ENCODE measurements around the gene GIMAP7.
"Not testable (repeated sequence)": the region's sequence is repeated elsewhere in the genome, so short reads cannot be mapped to it uniquely, and the experiment has no call there.

GIMAP7 gene

GRCh38 chr7:150487625-150488024 is 27.0 kb upstream of the GIMAP7 start:
- no peak for TF ChIP-seq CTCF (IDR thresholded peaks at IDR 0.05; ENCODE audit: low read depth, low read length, missing control alignments)
- in situ Hi-C loops (cut with HindIII; ENCODE audit: low sequenced_read_pairs) = no loop called here
- no peak for DNase-seq (ENCODE audit: low read depth)
- no peak overlapping the region for H3K4me3 ChIP-seq (ENCODE audit: low read depth, low read length)

- in situ Hi-C loops (cut with HindIII; ENCODE audit: low sequenced_read_pairs) = no loop called here
- no peak overlapping the region for H3K4me3 ChIP-seq (ENCODE audit: low read depth, low read length)
- TF ChIP-seq CTCF (IDR thresholded peaks at IDR 0.05; ENCODE audit: low read depth, low read length, missing control alignments) = no peak
- no peak for DNase-seq (ENCODE audit: low read depth)
These were observed 24.9 kb upstream of the GIMAP7 start for GRCh38 chr7:150489782-150490181.

- DNase-seq (ENCODE audit: low read depth); H3K4me3 ChIP-seq (ENCODE audit: low read depth, low read length); in situ Hi-C loops (cut with HindIII; ENCODE audit: low sequenced_read_pairs): not testable (repeated sequence)
These were observed 21.2 kb upstream of the GIMAP7 start for GRCh38 chr7:150493442-150493841.

GRCh38 chr7:150502519-150502918 is 12.2 kb upstream of the GIMAP7 start:
- no peak for TF ChIP-seq CTCF (IDR thresholded peaks at IDR 0.05; ENCODE audit: low read depth, low read length, missing control alignments)
- H3K4me3 ChIP-seq (ENCODE audit: low read depth, low read length) = no peak overlapping the region
- in situ Hi-C loops (cut with HindIII; ENCODE audit: low sequenced_read_pairs) = no loop called here
- no peak for DNase-seq (ENCODE audit: low read depth)

- DNase-seq (ENCODE audit: low read depth) = no peak
- in situ Hi-C loops (cut with HindIII; ENCODE audit: low sequenced_read_pairs) = no loop called here
- H3K4me3 ChIP-seq (ENCODE audit: low read depth, low read length) = no peak overlapping the region
- TF ChIP-seq CTCF (IDR thresholded peaks at IDR 0.05; ENCODE audit: low read depth, low read length, missing control alignments) = no peak
These were observed 11.5 kb upstream of the GIMAP7 start for GRCh38 chr7:150503155-150503554.

- no peak for DNase-seq (ENCODE audit: low read depth)
- in situ Hi-C loops (cut with HindIII; ENCODE audit: low sequenced_read_pairs) = no loop called here
- no peak for TF ChIP-seq CTCF (IDR thresholded peaks at IDR 0.05; ENCODE audit: low read depth, low read length, missing control alignments)
- H3K4me3 ChIP-seq (ENCODE audit: low read depth, low read length) = no peak overlapping the region
These were observed 11.1 kb upstream of the GIMAP7 start for GRCh38 chr7:150503581-150503980.

GRCh38 chr7:150507947-150508602 is 6.6 kb upstream of the GIMAP7 start:
- in situ Hi-C loops (cut with HindIII; ENCODE audit: low sequenced_read_pairs) = no loop called here
- TF ChIP-seq CTCF (IDR thresholded peaks at IDR 0.05; ENCODE audit: low read depth, low read length, missing control alignments) = no peak
- DNase-seq (ENCODE audit: low read depth) = no peak
- H3K4me3 ChIP-seq (ENCODE audit: low read depth, low read length) = no peak overlapping the region
